ENCODE results near the gene G6PC1.
"Not testable (repeated sequence)": the region's sequence is repeated elsewhere in the genome, so short reads cannot be mapped to it uniquely, and the experiment has no call there.

G6PC1 gene

GRCh38 chr17:42901535-42902229 is 1.1 kb downstream of the G6PC1 start:
- DNase-seq (ENCODE audit: low spot score): no peak

GRCh38 chr17:42904110-42904469 is 3.5 kb downstream of the G6PC1 start:
- no peak for DNase-seq (ENCODE audit: low spot score)

GRCh38 chr17:42906772-42907446 is 6.3 kb downstream of the G6PC1 start:
- DNase-seq (ENCODE audit: low spot score): no peak

GRCh38 chr17:42908872-42909700 is 8.5 kb downstream of the G6PC1 start:
- DNase-seq (ENCODE audit: low spot score): no peak

- DNase-seq (ENCODE audit: low spot score): no peak
Measured at GRCh38 chr17:42913522-42913921, 12.9 kb downstream of the G6PC1 start.

- no peak for DNase-seq (ENCODE audit: low spot score)
Measured at GRCh38 chr17:42913981-42914617, 13.5 kb downstream of the G6PC1 start.

- not testable (repeated sequence) for DNase-seq (ENCODE audit: low spot score)
Measured at GRCh38 chr17:42915288-42915687, 14.7 kb downstream of the G6PC1 start.

- DNase-seq (ENCODE audit: low spot score): not testable (repeated sequence)
Measured at GRCh38 chr17:42916388-42917235, 16.0 kb downstream of the G6PC1 start.

- no peak for DNase-seq (ENCODE audit: low spot score)
Measured at GRCh38 chr17:42917236-42917603, 16.6 kb downstream of the G6PC1 start.

GRCh38 chr17:42918902-42919521 is 18.4 kb downstream of the G6PC1 start:
- DNase-seq (ENCODE audit: low spot score): no peak

- not testable (repeated sequence) for DNase-seq (ENCODE audit: low spot score)
Measured at GRCh38 chr17:42919522-42920077, 19.0 kb downstream of the G6PC1 start.

- no peak for DNase-seq (ENCODE audit: low spot score)
Measured at GRCh38 chr17:42920106-42920900, 19.7 kb downstream of the G6PC1 start.

- DNase-seq (ENCODE audit: low spot score): no peak
Measured at GRCh38 chr17:42920922-42921321, 20.3 kb downstream of the G6PC1 start.

GRCh38 chr17:42922294-42922693 is 21.7 kb downstream of the G6PC1 start:
- no peak for DNase-seq (ENCODE audit: low spot score)

GRCh38 chr17:42923472-42923871 is 22.9 kb downstream of the G6PC1 start:
- not testable (repeated sequence) for DNase-seq (ENCODE audit: low spot score)

GRCh38 chr17:42924891-42925290 is 24.3 kb downstream of the G6PC1 start:
- no peak for DNase-seq (ENCODE audit: low spot score)

- DNase-seq (ENCODE audit: low spot score): peak; percentile 74
Measured at GRCh38 chr17:42928714-42929496, 28.3 kb downstream of the G6PC1 start.

GRCh38 chr17:42929497-42929844 is 28.9 kb downstream of the G6PC1 start:
- DNase-seq (ENCODE audit: low spot score): no peak

All from kidney capillary endothelial cell (primary cell).